Measurements from ENCODE around the gene SLC30A2.

The SLC30A2 gene

DNA sequence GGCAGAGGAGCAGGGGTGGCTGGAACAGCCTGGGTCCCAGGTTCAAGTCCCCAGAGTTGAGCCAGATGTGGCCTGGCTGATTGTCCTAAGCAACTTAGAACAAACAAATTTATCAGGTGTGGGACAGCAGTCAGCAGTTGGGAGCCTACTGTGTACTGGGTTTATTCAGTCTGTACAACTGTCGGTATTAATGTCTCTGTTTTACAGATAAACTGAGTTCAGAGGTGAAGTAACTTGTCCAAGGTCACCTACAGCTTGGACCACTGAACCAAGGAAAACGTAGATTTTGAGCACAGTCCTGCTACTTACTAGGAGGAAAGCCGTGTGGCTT lies 36.1 kb upstream of the SLC30A2 start:
- Histone ChIP-seq H3K4me1 (ENCODE audit: insufficient read depth, low read length) (peaks cover 7% of the 10 kb centered on the region), H3K27ac (ENCODE audit: low read depth, low read length) (no peak overlapping the region), H3K36me3 (ENCODE audit: insufficient read depth, low read length) (no peaks in the 10 kb centered on the region), H3K9me3 (ENCODE audit: insufficient read depth, low read depth, low read length) (no peaks in the 10 kb centered on the region), H3K9ac (ENCODE audit: low read depth, low read length) (no peak overlapping the region), H3K27me3 (ENCODE audit: insufficient read depth, low read length) (peaks cover 13% of the 10 kb centered on the region), H3K4me3 (ENCODE audit: low read length) (no peak overlapping the region)
- WGBS = 82% methylated on average over 3 of the region's 3 CpGs

DNA sequence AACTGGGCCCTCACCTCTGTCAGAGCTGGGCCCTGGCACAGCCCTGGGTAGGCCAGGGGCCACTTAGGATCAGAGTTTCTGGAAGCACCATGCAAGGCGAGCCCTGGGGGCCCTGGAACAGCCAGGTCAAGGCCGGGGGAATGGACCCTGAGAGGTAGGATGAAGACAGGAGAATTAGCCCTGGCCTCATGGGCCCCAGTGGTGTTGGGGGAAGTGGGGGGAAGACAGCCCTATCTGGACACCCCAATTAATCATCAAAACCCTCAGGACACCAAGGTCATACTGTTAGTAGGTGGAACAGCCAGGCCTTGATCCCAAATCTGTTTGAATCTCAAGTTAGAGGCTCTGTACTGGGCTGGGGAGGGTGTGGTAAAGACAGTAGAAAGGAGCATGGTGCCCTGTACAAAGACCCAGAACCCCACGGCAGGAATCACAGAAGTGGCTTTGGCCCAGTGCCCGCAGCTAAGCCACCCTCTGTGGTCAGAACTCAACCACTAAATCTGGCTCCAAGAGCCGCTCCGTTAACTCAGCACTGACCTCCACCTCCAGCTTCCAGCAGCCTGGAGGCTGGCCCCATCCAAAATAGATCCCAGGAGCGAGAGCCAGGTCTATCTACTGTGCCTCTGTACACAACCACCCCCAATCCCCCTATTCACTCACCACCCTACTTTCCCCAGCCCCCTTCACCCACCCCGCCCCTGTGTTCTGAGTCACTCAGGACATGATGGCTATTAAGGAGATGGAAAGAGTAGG lies 35.5 kb upstream of the SLC30A2 start:
- no peaks in the 10 kb centered on the region for H3K36me3 ChIP-seq (ENCODE audit: insufficient read depth, low read length)
- H3K27ac ChIP-seq (ENCODE audit: low read depth, low read length) = no peak overlapping the region
- no peaks in the 10 kb centered on the region for H3K9me3 ChIP-seq (ENCODE audit: insufficient read depth, low read depth, low read length)
- WGBS = 90% methylated on average over 7 of the region's 8 CpGs
- H3K27me3 ChIP-seq (ENCODE audit: insufficient read depth, low read length) = peaks cover 13% of the 10 kb centered on the region
- no peak overlapping the region for H3K4me3 ChIP-seq (ENCODE audit: low read length)
- H3K9ac ChIP-seq (ENCODE audit: low read depth, low read length) = no peak overlapping the region
- peaks cover 7% of the 10 kb centered on the region for H3K4me1 ChIP-seq (ENCODE audit: insufficient read depth, low read length)

DNA sequence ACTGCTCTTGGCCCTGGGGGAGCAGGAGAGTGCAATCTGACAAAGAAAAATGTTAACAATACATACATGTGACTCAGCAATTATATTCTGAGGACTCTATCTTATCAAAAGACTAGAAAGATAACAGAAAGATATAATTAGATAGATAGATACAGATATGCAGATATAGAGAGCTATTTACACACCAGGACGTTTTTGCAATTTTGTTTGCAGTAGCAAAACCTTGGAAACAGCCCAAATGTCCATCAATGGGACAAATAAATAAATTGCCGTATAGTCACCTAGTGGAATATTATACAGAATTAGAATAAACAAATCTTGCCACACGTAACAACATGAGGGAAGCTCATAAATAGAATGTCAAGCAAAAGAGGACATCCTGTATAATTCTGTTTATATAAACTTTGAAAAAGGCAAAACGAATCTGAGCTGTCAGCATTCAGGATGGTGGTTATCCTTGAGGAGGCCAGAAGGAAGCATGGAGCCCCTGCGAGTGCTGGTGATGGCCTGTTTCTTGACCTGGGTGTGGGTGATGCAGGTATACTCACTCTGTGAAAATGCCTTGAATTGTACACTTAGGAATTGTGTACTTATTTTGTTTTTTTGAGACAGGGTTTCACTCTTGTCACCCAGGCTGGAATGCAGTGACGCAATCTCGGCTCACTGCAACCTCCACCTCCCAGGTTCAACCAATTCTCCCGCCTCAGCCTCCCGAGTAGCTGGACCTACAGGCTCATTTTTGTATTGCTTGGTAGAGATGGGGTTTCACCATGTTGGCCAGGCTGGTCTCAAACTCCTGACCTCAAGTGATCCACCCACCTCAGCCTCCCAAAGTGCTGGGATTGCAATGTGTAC lies 34.3 kb upstream of the SLC30A2 start:
- Histone ChIP-seq H3K4me1 (ENCODE audit: insufficient read depth, low read length) (peaks cover 7% of the 10 kb centered on the region), H3K27me3 (ENCODE audit: insufficient read depth, low read length) (peaks cover 13% of the 10 kb centered on the region), H3K9ac (ENCODE audit: low read depth, low read length) (no peak overlapping the region), H3K9me3 (ENCODE audit: insufficient read depth, low read depth, low read length) (no peaks in the 10 kb centered on the region), H3K27ac (ENCODE audit: low read depth, low read length) (no peak overlapping the region), H3K4me3 (ENCODE audit: low read length) (no peak overlapping the region), H3K36me3 (ENCODE audit: insufficient read depth, low read length) (no peaks in the 10 kb centered on the region)
- WGBS = 86% methylated on average over 4 of the region's 9 CpGs

DNA sequence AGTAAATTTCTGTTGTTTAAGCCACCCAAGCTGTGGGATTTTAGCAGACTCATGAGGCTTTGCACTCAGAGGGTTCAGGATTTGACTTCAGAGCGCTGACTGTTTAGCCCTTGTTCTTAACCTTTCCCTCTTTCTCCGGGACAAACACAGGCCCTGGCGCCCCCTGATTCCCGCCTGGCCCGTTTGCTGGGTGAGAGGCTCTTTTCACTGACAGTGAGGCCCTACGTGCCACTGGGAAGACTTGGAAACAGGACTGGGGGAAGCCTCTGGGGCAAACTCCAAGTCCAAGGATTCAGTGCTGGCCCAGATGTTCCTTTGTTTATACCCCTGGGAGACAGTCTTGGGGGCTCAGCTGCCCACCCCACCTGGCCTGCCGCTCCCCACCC lies 33.3 kb upstream of the SLC30A2 start:
- 76% methylated on average over 7 of the region's 7 CpGs for WGBS
- no peaks in the 10 kb centered on the region for H3K9me3 ChIP-seq (ENCODE audit: insufficient read depth, low read depth, low read length)
- no peaks in the 10 kb centered on the region for H3K36me3 ChIP-seq (ENCODE audit: insufficient read depth, low read length)
- H3K4me3 ChIP-seq (ENCODE audit: low read length) = no peak overlapping the region
- no peak overlapping the region for H3K27ac ChIP-seq (ENCODE audit: low read depth, low read length)
- H3K4me1 ChIP-seq (ENCODE audit: insufficient read depth, low read length) = peaks cover 7% of the 10 kb centered on the region
- H3K9ac ChIP-seq (ENCODE audit: low read depth, low read length) = no peak overlapping the region
- H3K27me3 ChIP-seq (ENCODE audit: insufficient read depth, low read length) = peaks cover 8% of the 10 kb centered on the region

DNA sequence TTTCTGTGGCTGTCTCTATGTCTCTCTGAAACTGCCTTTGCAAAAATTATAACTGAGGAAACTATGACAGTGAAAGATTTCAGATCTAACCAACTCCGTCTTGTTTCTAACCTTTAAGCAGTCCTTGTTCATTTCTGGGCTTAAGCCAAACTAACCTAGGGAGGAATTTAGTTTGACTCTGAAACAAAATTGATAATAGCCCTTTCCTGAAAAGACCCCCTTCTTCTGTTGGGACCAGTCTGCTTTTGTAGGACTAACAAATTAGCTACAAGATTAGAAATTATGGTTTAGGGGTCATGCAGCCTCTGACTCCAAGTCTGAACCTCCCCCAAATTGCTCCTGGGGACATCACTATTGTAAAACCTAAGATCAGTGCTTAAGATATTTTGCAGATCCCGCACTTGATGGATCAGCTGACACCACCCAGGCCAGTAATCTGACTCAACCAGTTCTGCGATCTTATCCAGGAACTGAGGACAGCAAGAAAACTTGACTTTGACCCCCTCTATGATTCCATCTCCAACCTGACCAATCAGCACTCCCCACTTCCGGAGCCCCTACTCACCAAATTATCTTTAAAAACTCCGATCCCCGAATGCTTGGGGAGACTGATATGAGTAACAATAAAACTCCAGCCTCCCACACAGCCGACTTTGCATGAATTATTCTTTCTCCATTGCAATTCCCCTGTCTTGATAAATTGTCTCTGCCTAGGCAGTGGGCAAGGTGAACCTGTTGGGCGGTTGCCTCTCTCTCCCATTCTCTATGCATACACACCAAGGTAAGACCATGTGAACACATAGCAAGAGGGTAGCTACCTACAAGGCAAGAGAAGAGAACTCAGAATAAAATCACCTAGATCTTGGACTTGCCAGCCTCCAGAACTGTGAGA lies 32.6 kb upstream of the SLC30A2 start:
- no peak overlapping the region for H3K9ac ChIP-seq (ENCODE audit: low read depth, low read length)

DNA sequence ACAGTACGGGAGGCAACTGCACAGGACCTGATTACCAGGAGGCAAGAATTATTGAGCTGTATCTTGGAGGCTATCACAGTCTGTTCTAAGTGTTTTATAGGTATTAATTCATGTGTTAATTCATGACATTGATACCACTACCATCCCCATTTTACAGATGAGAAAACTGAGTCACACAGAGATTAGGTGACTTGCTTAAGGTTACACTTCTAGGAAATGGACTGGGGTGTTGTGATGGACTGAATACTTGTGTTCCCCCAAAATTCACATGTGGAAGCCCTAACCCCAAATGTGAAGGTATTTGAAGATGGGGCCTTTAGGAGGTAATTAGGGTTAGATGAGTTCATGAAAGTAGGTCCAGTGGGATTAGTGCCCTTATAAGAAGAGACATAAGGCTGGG lies 31.6 kb upstream of the SLC30A2 start:
- peaks cover 7% of the 10 kb centered on the region for H3K4me1 ChIP-seq (ENCODE audit: insufficient read depth, low read length)

More for the DNA sequence above, 32.6 kb upstream of the SLC30A2 start:
- Histone ChIP-seq H3K4me1 (ENCODE audit: insufficient read depth, low read length) (peaks cover 7% of the 10 kb centered on the region), H3K27ac (ENCODE audit: low read depth, low read length) (no peak overlapping the region), H3K36me3 (ENCODE audit: insufficient read depth, low read length) (no peaks in the 10 kb centered on the region), H3K4me3 (ENCODE audit: low read length) (no peak overlapping the region), H3K9me3 (ENCODE audit: insufficient read depth, low read depth, low read length) (no peaks in the 10 kb centered on the region), H3K27me3 (ENCODE audit: insufficient read depth, low read length) (peaks cover 3% of the 10 kb centered on the region)
- WGBS = 88% methylated on average over 8 of the region's 8 CpGs

DNA sequence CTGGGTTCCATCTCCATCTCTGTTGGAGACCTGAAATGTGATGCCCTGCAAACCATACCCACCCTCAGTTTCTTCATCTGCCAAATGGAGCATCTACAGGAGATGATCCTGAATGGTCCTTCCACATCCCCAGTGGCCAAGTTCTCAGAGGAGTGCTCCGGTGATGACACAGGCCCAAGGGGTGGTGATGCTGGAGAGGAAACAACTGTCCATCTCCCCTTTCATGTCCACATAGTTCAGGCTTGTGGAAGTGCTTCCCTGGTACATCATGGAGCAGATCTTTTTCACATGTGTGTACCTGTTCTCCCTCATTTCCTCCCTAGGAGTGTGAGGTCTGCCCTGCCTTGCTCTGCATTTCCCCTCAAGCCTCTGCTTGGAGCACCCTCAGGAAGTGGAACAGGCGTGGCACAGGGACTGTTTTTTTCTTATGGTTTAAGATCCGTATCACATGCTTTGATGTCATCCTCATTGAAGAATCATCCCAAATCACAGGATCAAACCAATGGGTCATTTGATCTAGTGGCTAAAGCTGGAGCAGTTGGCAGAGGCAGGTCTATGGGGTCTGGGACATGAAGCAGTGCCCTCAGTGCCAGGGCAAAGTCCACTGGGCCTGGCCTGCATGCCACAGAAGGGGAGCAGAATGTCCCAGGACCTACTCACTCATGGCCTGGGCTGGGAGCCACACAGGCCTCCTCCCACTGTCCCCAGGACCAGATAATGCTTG lies 29.7 kb upstream of the SLC30A2 start:
- H3K4me3 ChIP-seq (ENCODE audit: low read length) = no peak overlapping the region
- no peak overlapping the region for H3K9ac ChIP-seq (ENCODE audit: low read depth, low read length)

More for the DNA sequence above, 31.6 kb upstream of the SLC30A2 start:
- no peak overlapping the region for H3K4me3 ChIP-seq (ENCODE audit: low read length)
- H3K27me3 ChIP-seq (ENCODE audit: insufficient read depth, low read length) = no peaks in the 10 kb centered on the region; the same call in 1 of the 2 replicates
- H3K9me3 ChIP-seq (ENCODE audit: insufficient read depth, low read depth, low read length) = no peaks in the 10 kb centered on the region
- no peak overlapping the region for H3K27ac ChIP-seq (ENCODE audit: low read depth, low read length)
- H3K9ac ChIP-seq (ENCODE audit: low read depth, low read length) = no peak overlapping the region
- H3K36me3 ChIP-seq (ENCODE audit: insufficient read depth, low read length) = no peaks in the 10 kb centered on the region
- 100% methylated on average over 1 of the region's 1 CpG for WGBS

DNA sequence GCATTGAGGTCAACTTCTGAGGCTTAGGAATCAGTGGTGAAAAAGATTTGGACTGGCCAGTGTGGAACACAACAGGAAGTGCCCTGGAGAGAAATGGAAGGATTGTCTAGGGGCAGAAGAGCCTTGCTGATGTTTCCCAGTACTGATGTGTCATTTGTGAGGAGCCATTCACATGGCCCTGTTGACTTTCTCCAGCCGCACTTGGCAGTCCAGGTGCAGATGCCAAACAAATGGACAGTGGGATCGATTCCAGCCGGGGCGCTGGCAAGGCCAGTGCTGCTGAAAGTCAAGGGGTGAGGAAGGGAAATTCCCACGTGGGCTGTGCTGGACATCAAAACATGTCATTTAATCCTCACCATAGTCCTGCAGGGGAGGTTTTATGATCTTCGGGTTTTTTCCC lies 26.4 kb upstream of the SLC30A2 start:
- 89% methylated on average over 6 of the region's 6 CpGs for WGBS
- H3K9me3 ChIP-seq (ENCODE audit: insufficient read depth, low read depth, low read length) = no peaks in the 10 kb centered on the region
- H3K4me3 ChIP-seq (ENCODE audit: low read length) = no peak overlapping the region
- H3K9ac ChIP-seq (ENCODE audit: low read depth, low read length) = no peak overlapping the region
- peaks cover 3% of the 10 kb centered on the region; the same call in 1 of the 2 replicates for H3K4me1 ChIP-seq (ENCODE audit: insufficient read depth, low read length)
- no peaks in the 10 kb centered on the region for H3K36me3 ChIP-seq (ENCODE audit: insufficient read depth, low read length)
- no peak overlapping the region for H3K27ac ChIP-seq (ENCODE audit: low read depth, low read length)
- H3K27me3 ChIP-seq (ENCODE audit: insufficient read depth, low read length) = no peaks in the 10 kb centered on the region

More for the DNA sequence above, 29.7 kb upstream of the SLC30A2 start:
- Histone ChIP-seq H3K27ac (ENCODE audit: low read depth, low read length) (no peak overlapping the region), H3K36me3 (ENCODE audit: insufficient read depth, low read length) (no peaks in the 10 kb centered on the region), H3K9me3 (ENCODE audit: insufficient read depth, low read depth, low read length) (no peaks in the 10 kb centered on the region), H3K4me1 (ENCODE audit: insufficient read depth, low read length) (peaks cover 7% of the 10 kb centered on the region), H3K27me3 (ENCODE audit: insufficient read depth, low read length) (no peaks in the 10 kb centered on the region)
- 90% methylated on average over 3 of the region's 3 CpGs for WGBS

DNA sequence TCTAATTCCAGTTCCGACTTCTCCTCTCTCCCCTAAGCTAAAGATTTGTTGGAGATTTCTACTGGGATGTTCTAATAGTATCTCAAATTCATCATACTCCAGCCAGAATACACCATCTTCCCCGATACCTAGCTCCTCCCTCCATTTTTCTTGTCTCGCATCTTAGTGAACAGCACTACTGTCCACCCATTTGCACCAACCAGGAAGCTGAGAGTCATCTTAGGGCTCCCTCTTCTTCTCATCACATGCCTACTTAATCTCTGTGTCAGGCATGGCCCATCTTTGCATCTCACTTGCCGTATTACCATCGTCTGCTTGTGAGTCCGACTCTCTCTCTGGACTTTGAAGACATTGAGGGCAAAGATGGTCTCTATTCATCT lies 25.0 kb upstream of the SLC30A2 start:
- no peak overlapping the region for H3K4me3 ChIP-seq (ENCODE audit: low read length)
- 95% methylated on average over 5 of the region's 6 CpGs for WGBS
- H3K36me3 ChIP-seq (ENCODE audit: insufficient read depth, low read length) = no peaks in the 10 kb centered on the region
- H3K27me3 ChIP-seq (ENCODE audit: insufficient read depth, low read length) = no peaks in the 10 kb centered on the region
- peaks cover 3% of the 10 kb centered on the region; the same call in 1 of the 2 replicates for H3K4me1 ChIP-seq (ENCODE audit: insufficient read depth, low read length)
- H3K27ac ChIP-seq (ENCODE audit: low read depth, low read length) = no peak overlapping the region
- H3K9me3 ChIP-seq (ENCODE audit: insufficient read depth, low read depth, low read length) = no peaks in the 10 kb centered on the region
- no peak overlapping the region for H3K9ac ChIP-seq (ENCODE audit: low read depth, low read length)

DNA sequence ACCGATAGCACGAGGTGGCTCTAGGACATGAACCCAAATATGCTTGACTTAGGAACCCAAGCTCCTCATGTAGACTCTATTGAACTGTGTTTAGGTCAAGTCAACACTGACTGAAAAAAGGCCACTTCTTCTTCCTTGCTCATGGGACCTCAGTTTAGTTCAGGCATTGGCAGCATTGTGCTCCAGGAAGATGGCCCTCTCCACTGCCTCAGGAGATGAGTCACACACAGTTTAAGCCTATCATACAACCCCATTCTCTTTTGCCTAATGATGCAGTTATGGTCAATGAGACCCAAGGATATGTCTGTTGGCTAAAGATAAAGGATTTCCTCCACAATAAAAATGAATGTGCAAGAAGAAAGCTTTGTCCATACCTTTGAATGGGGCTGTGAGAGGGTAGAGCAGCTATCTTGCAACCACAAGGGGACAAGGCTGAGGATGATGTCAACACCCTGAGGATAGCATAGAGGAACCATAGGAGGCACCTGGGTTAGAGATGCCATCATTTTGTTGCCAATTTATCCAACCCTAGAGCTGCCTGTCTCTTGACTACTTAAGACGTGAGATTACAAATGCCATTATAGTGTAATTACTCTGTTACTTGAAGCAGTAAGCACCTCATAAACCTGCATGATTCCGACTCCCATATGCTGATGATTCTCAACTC lies 24.5 kb upstream of the SLC30A2 start:
- Histone ChIP-seq H3K36me3 (ENCODE audit: insufficient read depth, low read length) (no peaks in the 10 kb centered on the region), H3K27me3 (ENCODE audit: insufficient read depth, low read length) (no peaks in the 10 kb centered on the region), H3K4me3 (ENCODE audit: low read length) (no peak overlapping the region), H3K9ac (ENCODE audit: low read depth, low read length) (no peak overlapping the region), H3K9me3 (ENCODE audit: insufficient read depth, low read depth, low read length) (no peaks in the 10 kb centered on the region), H3K4me1 (ENCODE audit: insufficient read depth, low read length) (peaks cover 3% of the 10 kb centered on the region; the same call in 1 of the 2 replicates), H3K27ac (ENCODE audit: low read depth, low read length) (no peak overlapping the region)
- 90% methylated on average over 4 of the region's 4 CpGs for WGBS

All from HUES64 (cell line).